GM23338 (cell line): ENCODE measurements around the gene ROS1. TPM values are rescaled to one million over a fixed set of nuclear protein-coding genes. Genes with fewer than 3 reads are reported as not detected.

Experiments used
- ATAC-seq: fragments of 200-7000 bp; cut with Tn5 transposase; 3 replicates; pipeline ENCODE4 v1.9.1; 2020
- DNase-seq: peaks from one replicate; pipeline ENCODE4 v3.0.0-alpha.2; 2015; ENCODE audit warnings: low spot score
- H2AFZ ChIP-seq: fragments of 200-600 bp; sonication (generic); 2 replicates; pipeline ENCODE4 v1.8.0; 2016; ENCODE audit warnings: antibody characterized with exemption, mild to moderate bottlenecking, moderate library complexity
- H3F3A ChIP-seq: fragments of 200-600 bp; sonication (generic); replicated peaks from 2 replicates; pipeline ENCODE4 v1.8.0; 2017; ENCODE audit warnings: antibody characterized with exemption, mixed run types, low read depth
- H3K27ac ChIP-seq: fragments of 200-600 bp; sonication (generic); 2 replicates; pipeline ENCODE4 v1.6.1; 2016; ENCODE audit warnings: low read depth
- H3K27me3 ChIP-seq: fragments of 200-600 bp; sonication (generic); 2 replicates; pipeline ENCODE4 v1.8.0; 2016; ENCODE audit warnings: mild to moderate bottlenecking, mixed run types, moderate library complexity; ENCODE audit not compliant: insufficient read depth
- H3K36me3 ChIP-seq: fragments of 200-600 bp; sonication (generic); 2 replicates; pipeline ENCODE4 v1.8.0; 2016; ENCODE audit warnings: mild to moderate bottlenecking; ENCODE audit not compliant: insufficient read depth
- H3K4me1 ChIP-seq: fragments of 200-600 bp; sonication (generic); 2 replicates; pipeline ENCODE4 v1.8.0; 2016; ENCODE audit warnings: mild to moderate bottlenecking, moderate library complexity; ENCODE audit not compliant: insufficient read depth
- H3K4me2 ChIP-seq: fragments of 200-600 bp; sonication (generic); 2 replicates; pipeline ENCODE4 v1.7.1; 2017; ENCODE audit warnings: mixed run types
- H3K4me3 ChIP-seq: fragments of 200-600 bp; sonication (generic); 2 replicates; pipeline ENCODE4 v1.6.1; 2016; ENCODE audit warnings: mixed run types
- H3K79me2 ChIP-seq: fragments of 200-600 bp; sonication (generic); replicated peaks from 2 replicates; pipeline ENCODE4 v1.8.0; 2017; ENCODE audit warnings: mild to moderate bottlenecking; ENCODE audit not compliant: insufficient read depth
- H3K9me2 ChIP-seq: fragments of 200-600 bp; sonication (generic); 2 replicates; pipeline ENCODE4 v1.8.0; 2017; ENCODE audit not compliant: insufficient read depth
- H4K20me1 ChIP-seq: fragments of 200-600 bp; sonication (generic); replicated peaks from 2 replicates; pipeline ENCODE4 v1.8.0; 2017; ENCODE audit warnings: mild to moderate bottlenecking; ENCODE audit not compliant: insufficient read depth
- H3K27ac Mint-ChIP-seq: 2 replicates; pipeline ENCODE4 v1.8.0; 2020; ENCODE audit warnings: inconsistent platforms, mild to moderate bottlenecking, moderate library complexity, mixed read lengths
- H3K27me3 Mint-ChIP-seq: 3 replicates; pipeline ENCODE4 v1.8.0; 2022; ENCODE audit warnings: low read depth, mild to moderate bottlenecking, moderate library complexity, mixed read lengths, inconsistent platforms; ENCODE audit not compliant: insufficient read depth, poor library complexity
- H3K36me3 Mint-ChIP-seq: 3 replicates; pipeline ENCODE4 v1.8.0; 2021; ENCODE audit warnings: low read depth, mild to moderate bottlenecking, inconsistent platforms, moderate library complexity, mixed read lengths
- H3K4me1 Mint-ChIP-seq: 3 replicates; pipeline ENCODE4 v1.8.0; 2020; ENCODE audit warnings: mild to moderate bottlenecking, inconsistent platforms, mixed read lengths
- H3K4me3 Mint-ChIP-seq: 3 replicates; pipeline ENCODE4 v1.8.0; 2021; ENCODE audit warnings: moderate library complexity, mild to moderate bottlenecking, inconsistent platforms, mixed read lengths
- H3K9me3 Mint-ChIP-seq: 3 replicates; pipeline ENCODE4 v1.8.0; 2020; ENCODE audit warnings: moderate library complexity, mild to moderate bottlenecking, inconsistent platforms, mixed read lengths
- CREB1 ChIP-seq: fragments of 250-450 bp; sonication (Bioruptor Pico); IDR thresholded peaks from 2 replicates; pipeline ENCODE4 v1.5.0; 2020; ENCODE audit warnings: low read depth, mild to moderate bottlenecking, moderate library complexity
- EZH2 ChIP-seq: fragments of 200-600 bp; sonication (generic); IDR thresholded peaks from one replicate; pipeline ENCODE4 v1.8.0; 2017; ENCODE audit warnings: antibody characterized with exemption, mild to moderate bottlenecking, low read depth; ENCODE audit not compliant: unreplicated experiment
- EZH2phosphoT487 ChIP-seq: fragments of 200-600 bp; sonication (generic); IDR thresholded peaks from one replicate; pipeline ENCODE4 v1.8.1; 2018; ENCODE audit warnings: antibody characterized with exemption; ENCODE audit not compliant: unreplicated experiment
- POLR2AphosphoS5 ChIP-seq: IDR thresholded peaks from 2 replicates; pipeline ENCODE4 v1.6.1; 2016; ENCODE audit warnings: antibody characterized with exemption, low read depth
- polyA plus RNA-seq: library from polyadenylated mRNA; unstranded; fragments of >200 nt; fragmentation: Nextera tagmentation; extraction: Ambion mirVana; gene quantifications from 2 replicates; pipeline ENCODE4 v1.2.1, GENCODE V29; 2016
- total RNA-seq: library from RNA; depleted of rRNA; stranded (reverse); fragments of >200 nt; shearing (Covaris generic); gene quantifications from 2 replicates; pipeline ENCODE4 v1.2.3, GENCODE V29; 2014
- TF ChIP-seq, protein P1 (sequence below), 2 experiments: fragments of 200-600 bp in 1 of 2; sonication (generic) in 1 of 2; conservative IDR thresholded peaks; 2 replicates each; pipeline versions ENCODE4 v1.5.1 to v1.6.1; 2016 to 2017; ENCODE audit warnings: antibody characterized with exemption in 2 of 2, low read depth in 2 of 2, mild to moderate bottlenecking in 2 of 2, moderate library complexity in 1 of 2
- TF ChIP-seq, protein P2 (sequence below): fragments of 250-450 bp; sonication (Bioruptor Pico); IDR thresholded peaks from 2 replicates; pipeline ENCODE4 v1.5.0; 2020; ENCODE audit warnings: mild to moderate bottlenecking, moderate library complexity
- TF ChIP-seq, protein P3 (sequence below): IDR thresholded peaks from one replicate; pipeline ENCODE4 v1.6.1; 2018; ENCODE audit warnings: antibody characterized with exemption; ENCODE audit not compliant: unreplicated experiment

Gene ROS1
- total and polyA plus RNA-seq, 2 experiments from 2014 or later = not detected

DNA sequence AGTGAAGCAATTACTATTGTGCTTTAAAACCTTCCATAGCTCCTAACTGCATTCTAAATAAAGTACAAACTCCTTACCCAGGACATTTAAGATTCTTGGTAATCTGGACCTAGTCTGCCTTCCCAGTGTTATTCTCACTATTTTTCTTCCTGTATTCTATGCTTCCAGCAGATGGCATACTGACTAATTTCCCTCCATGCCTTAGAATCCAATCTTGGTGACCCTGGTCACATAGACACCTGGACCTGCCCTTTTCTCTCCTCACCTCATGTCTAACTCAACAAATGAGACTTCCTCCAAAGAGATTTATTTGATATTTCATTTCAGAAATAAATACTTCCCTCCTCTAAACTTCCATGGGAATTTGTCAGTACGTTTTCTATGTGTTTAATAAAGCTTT, 25.8 kb downstream of the ROS1 start:
- no peaks in the 10 kb centered on the region for H3K79me2 ChIP-seq
- no peaks in the 10 kb centered on the region for H3K27me3 ChIP-seq
- ATAC-seq = peak; percentile 41; the same call in 2 of the 3 replicates
- Mint-ChIP-seq H3K4me1 (no peaks in the 10 kb centered on the region), H3K9me3 (no peaks in the 10 kb centered on the region), H3K27ac (no peak overlapping the region), H3K4me3 (no peak overlapping the region), H3K36me3 (no peaks in the 10 kb centered on the region), H3K27me3 (no peaks in the 10 kb centered on the region)
- H2AFZ ChIP-seq = no peak overlapping the region
- TF ChIP-seq EZH2phosphoT487 = no peak
- TF ChIP-seq, protein P1, sequence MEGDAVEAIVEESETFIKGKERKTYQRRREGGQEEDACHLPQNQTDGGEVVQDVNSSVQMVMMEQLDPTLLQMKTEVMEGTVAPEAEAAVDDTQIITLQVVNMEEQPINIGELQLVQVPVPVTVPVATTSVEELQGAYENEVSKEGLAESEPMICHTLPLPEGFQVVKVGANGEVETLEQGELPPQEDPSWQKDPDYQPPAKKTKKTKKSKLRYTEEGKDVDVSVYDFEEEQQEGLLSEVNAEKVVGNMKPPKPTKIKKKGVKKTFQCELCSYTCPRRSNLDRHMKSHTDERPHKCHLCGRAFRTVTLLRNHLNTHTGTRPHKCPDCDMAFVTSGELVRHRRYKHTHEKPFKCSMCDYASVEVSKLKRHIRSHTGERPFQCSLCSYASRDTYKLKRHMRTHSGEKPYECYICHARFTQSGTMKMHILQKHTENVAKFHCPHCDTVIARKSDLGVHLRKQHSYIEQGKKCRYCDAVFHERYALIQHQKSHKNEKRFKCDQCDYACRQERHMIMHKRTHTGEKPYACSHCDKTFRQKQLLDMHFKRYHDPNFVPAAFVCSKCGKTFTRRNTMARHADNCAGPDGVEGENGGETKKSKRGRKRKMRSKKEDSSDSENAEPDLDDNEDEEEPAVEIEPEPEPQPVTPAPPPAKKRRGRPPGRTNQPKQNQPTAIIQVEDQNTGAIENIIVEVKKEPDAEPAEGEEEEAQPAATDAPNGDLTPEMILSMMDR (conservative IDR thresholded peaks at IDR 0.05; ENCODE audit: low read depth in 2 of 2) = peak; percentile 24 to 45
- H3K4me3 ChIP-seq = no peak overlapping the region
- H3K36me3 ChIP-seq = no peaks in the 10 kb centered on the region
- no peak overlapping the region for H3K27ac ChIP-seq
- H3K9me2 ChIP-seq = no peaks in the 10 kb centered on the region
- no peaks in the 10 kb centered on the region for H3K4me1 ChIP-seq
- H3F3A ChIP-seq = no peaks in the 10 kb centered on the region
- no peaks in the 10 kb centered on the region for H4K20me1 ChIP-seq
- H3K4me2 ChIP-seq = no peak overlapping the region
- peak; percentile 22 for DNase-seq

DNA sequence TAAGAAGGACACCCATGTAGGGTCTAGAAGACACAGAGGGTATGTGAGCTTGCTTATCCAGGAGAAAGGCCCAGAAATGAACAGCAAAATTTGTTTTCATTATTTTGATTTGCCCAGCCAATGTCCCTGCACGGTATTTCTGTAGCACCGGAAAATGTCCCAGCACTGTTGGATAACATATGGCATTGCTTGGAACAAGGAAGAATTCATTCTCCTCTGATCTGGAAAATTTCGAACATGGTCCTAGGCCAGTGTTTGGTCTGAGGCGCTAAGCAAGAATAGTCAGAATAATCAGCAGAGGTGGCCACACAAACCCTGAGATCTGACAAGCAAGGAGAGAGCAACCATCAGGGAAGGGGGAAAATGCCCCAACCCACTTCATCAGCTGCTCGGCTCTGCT, 26.6 kb downstream of the ROS1 start:
- Histone ChIP-seq H4K20me1 (no peaks in the 10 kb centered on the region), H3F3A (no peaks in the 10 kb centered on the region), H3K36me3 (no peaks in the 10 kb centered on the region), H3K27ac (no peak overlapping the region), H2AFZ (0 out of 2 replicates have a peak overlapping the region, but pooled peaks have one; percentile 23), H3K9me2 (no peaks in the 10 kb centered on the region), H3K4me3 (no peak overlapping the region), H3K27me3 (no peaks in the 10 kb centered on the region), H3K4me1 (no peaks in the 10 kb centered on the region), H3K79me2 (no peaks in the 10 kb centered on the region), H3K4me2 (no peak overlapping the region)
- Mint-ChIP-seq H3K4me3 (no peak overlapping the region), H3K27me3 (peaks cover 2% of the 10 kb centered on the region), H3K36me3 (no peaks in the 10 kb centered on the region), H3K4me1 (no peaks in the 10 kb centered on the region), H3K27ac (no peak overlapping the region), H3K9me3 (no peaks in the 10 kb centered on the region)
- DNase-seq (no peak), ATAC-seq (no peak)
- TF ChIP-seq EZH2phosphoT487 (no peak), POLR2AphosphoS5 (no peak), CREB1 (no peak), EZH2 (no peak)
- TF ChIP-seq, protein P2, sequence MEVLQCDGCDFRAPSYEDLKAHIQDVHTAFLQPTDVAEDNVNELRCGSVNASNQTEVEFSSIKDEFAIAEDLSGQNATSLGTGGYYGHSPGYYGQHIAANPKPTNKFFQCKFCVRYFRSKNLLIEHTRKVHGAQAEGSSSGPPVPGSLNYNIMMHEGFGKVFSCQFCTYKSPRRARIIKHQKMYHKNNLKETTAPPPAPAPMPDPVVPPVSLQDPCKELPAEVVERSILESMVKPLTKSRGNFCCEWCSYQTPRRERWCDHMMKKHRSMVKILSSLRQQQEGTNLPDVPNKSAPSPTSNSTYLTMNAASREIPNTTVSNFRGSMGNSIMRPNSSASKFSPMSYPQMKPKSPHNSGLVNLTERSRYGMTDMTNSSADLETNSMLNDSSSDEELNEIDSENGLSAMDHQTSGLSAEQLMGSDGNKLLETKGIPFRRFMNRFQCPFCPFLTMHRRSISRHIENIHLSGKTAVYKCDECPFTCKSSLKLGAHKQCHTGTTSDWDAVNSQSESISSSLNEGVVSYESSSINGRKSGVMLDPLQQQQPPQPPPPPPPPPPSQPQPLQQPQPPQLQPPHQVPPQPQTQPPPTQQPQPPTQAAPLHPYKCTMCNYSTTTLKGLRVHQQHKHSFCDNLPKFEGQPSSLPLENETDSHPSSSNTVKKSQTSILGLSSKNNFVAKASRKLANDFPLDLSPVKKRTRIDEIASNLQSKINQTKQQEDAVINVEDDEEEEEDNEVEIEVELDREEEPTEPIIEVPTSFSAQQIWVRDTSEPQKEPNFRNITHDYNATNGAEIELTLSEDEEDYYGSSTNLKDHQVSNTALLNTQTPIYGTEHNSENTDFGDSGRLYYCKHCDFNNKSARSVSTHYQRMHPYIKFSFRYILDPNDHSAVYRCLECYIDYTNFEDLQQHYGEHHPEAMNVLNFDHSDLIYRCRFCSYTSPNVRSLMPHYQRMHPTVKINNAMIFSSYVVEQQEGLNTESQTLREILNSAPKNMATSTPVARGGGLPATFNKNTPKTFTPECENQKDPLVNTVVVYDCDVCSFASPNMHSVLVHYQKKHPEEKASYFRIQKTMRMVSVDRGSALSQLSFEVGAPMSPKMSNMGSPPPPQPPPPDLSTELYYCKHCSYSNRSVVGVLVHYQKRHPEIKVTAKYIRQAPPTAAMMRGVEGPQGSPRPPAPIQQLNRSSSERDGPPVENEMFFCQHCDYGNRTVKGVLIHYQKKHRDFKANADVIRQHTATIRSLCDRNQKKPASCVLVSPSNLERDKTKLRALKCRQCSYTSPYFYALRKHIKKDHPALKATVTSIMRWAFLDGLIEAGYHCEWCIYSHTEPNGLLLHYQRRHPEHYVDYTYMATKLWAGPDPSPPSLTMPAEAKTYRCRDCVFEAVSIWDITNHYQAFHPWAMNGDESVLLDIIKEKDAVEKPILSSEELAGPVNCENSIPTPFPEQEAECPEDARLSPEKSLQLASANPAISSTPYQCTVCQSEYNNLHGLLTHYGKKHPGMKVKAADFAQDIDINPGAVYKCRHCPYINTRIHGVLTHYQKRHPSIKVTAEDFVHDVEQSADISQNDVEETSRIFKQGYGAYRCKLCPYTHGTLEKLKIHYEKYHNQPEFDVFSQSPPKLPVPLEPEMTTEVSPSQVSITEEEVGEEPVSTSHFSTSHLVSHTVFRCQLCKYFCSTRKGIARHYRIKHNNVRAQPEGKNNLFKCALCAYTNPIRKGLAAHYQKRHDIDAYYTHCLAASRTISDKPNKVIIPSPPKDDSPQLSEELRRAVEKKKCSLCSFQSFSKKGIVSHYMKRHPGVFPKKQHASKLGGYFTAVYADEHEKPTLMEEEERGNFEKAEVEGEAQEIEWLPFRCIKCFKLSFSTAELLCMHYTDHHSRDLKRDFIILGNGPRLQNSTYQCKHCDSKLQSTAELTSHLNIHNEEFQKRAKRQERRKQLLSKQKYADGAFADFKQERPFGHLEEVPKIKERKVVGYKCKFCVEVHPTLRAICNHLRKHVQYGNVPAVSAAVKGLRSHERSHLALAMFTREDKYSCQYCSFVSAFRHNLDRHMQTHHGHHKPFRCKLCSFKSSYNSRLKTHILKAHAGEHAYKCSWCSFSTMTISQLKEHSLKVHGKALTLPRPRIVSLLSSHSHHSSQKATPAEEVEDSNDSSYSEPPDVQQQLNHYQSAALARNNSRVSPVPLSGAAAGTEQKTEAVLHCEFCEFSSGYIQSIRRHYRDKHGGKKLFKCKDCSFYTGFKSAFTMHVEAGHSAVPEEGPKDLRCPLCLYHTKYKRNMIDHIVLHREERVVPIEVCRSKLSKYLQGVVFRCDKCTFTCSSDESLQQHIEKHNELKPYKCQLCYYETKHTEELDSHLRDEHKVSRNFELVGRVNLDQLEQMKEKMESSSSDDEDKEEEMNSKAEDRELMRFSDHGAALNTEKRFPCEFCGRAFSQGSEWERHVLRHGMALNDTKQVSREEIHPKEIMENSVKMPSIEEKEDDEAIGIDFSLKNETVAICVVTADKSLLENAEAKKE (CRISPR knock-in tag) = no peak
- TF ChIP-seq, protein P1 (conservative IDR thresholded peaks at IDR 0.05; ENCODE audit: low read depth in 2 of 2) = no peak
- TF ChIP-seq, protein P3, sequence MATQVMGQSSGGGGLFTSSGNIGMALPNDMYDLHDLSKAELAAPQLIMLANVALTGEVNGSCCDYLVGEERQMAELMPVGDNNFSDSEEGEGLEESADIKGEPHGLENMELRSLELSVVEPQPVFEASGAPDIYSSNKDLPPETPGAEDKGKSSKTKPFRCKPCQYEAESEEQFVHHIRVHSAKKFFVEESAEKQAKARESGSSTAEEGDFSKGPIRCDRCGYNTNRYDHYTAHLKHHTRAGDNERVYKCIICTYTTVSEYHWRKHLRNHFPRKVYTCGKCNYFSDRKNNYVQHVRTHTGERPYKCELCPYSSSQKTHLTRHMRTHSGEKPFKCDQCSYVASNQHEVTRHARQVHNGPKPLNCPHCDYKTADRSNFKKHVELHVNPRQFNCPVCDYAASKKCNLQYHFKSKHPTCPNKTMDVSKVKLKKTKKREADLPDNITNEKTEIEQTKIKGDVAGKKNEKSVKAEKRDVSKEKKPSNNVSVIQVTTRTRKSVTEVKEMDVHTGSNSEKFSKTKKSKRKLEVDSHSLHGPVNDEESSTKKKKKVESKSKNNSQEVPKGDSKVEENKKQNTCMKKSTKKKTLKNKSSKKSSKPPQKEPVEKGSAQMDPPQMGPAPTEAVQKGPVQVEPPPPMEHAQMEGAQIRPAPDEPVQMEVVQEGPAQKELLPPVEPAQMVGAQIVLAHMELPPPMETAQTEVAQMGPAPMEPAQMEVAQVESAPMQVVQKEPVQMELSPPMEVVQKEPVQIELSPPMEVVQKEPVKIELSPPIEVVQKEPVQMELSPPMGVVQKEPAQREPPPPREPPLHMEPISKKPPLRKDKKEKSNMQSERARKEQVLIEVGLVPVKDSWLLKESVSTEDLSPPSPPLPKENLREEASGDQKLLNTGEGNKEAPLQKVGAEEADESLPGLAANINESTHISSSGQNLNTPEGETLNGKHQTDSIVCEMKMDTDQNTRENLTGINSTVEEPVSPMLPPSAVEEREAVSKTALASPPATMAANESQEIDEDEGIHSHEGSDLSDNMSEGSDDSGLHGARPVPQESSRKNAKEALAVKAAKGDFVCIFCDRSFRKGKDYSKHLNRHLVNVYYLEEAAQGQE = no peak
